C4-2B (cell line): Measurements from ENCODE around the gene FYCO1.

ENCODE experiments used
- H3K27ac ChIP-seq: fragments of 450-650 bp; 2 replicates; pipeline ENCODE4 v1.5.1; 2017
- CTCF ChIP-seq: fragments of 450-650 bp; conservative IDR thresholded peaks from 2 replicates; pipeline ENCODE4 v1.5.1; 2017; ENCODE audit warnings: mild to moderate bottlenecking
- ZFX ChIP-seq: fragments of 450-650 bp; IDR thresholded peaks from 2 replicates; pipeline ENCODE4 v1.6.1; 2017

The FYCO1 gene

GRCh38 chr3:46021516-46021915 lies 25.9 kb upstream of the FYCO1 start:
- H3K27ac ChIP-seq, result no peak overlapping the region
- no peak for TF ChIP-seq CTCF
- TF ChIP-seq ZFX, result no peak

DNA sequence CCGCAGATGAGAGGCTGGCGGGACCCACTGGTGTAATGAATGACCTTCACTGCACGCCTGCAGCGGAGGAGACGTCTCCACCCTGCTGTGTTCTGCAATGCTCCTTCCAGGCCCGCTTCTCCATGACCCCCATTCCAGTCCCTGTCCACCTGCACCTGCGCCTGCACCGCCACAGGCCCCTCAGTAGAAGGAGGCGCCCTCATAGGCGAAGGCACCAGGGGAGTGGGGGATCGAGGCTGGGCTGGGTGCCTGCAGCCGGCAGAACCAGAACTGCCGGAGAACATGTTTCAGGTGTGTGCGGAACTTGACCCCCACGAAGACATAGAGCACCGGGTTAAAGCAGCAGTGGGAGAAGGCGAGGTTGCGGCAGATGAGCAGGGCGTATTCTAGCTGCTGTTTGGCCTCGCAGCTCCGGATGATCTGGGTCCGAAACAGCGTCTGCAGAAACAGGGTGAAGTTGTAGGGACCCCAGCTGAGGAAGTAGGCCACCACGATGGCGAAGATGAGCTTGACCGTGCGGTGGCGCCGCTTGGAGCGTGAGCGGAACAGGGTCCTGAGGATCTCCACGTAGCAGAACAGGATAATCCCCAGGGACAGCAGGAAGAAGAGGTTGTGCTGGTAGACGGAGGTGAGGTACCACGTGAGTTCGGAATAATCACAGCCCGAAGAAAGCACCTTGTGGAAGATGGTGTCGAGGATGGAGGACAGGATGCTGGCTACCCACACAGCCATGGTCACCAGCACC lies 25.3 kb upstream of the FYCO1 start:
- no peak overlapping the region for H3K27ac ChIP-seq
- no peak for TF ChIP-seq ZFX
- TF ChIP-seq CTCF, result no peak

DNA sequence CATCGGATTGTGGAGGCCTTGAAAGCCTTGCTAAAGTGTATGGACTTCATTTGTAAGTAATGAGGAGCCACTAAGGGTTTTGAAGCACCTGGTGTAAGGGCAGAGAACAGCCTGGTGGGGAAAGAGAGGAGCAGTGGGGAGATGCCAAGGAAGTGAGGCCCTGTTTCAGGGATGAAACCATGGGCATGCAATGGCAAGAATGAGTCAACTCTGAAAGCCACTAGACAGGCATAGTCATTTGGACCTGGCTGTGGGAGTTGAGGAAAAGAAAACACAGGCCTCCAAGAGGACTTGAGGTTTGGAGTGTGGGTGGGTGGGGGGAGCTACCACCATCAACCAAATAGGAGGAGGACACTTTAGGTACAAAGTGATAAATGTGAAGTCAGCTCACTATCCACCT lies 24.1 kb upstream of the FYCO1 start:
- TF ChIP-seq CTCF (no peak), ZFX (no peak)
- H3K27ac ChIP-seq, result no peak overlapping the region

DNA sequence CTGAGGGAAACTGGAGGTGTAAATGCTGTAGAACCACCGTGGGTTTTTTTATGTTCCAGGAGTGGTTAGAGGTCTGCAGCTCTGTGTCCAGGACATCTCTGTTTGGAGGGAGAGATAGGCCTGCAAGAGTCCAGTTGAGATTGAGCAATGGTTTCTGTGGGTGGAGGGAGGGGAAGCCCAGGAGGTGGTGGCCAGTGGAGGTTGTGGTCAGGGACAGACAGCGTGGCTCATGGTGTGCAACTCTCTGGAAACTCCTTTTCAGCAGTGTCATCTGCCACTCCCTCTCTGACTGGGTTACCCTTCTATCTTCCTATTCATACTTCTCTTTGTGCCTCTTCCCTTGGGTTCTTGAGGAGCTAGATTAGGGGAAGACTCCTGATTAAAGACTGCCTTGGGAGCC lies 22.1 kb upstream of the FYCO1 start:
- H3K27ac ChIP-seq, result no peak overlapping the region
- TF ChIP-seq ZFX (no peak), CTCF (no peak)

DNA sequence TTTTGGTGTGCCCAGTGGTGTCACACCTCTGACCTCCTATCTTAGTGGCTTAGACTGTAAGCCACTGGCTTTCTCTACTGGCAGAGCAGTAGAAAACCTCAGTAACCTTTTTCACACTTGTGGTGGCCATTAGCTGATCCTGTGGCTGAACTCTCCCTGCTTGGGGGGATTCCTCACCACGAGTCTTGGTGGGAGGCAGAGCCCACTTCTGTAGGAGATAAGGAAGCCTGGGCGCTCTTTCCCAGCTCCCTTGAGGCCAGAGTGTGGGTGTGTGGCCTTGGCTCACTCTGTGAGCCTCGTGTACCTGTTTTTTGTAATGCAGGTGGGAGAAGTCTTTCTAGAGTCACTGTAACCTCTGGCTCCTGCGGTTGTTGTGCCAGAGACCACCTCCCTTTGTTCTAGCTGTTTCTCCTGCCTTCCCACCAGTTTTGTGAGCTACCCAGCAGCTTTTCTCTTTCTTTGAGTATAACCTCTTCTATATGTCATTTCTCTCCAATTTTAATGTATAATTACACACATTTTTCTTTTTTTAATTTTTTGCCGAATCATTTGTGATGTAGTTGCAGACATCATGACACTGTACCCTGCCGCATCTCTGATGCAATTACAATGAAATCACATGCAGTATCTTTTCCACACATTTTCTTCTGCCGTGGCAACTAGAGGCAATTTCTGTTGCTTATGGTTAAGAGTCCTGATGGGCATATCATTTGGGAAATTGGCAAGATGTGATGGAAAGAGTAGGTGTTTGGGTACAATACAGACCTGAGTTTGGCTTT lies 17.9 kb upstream of the FYCO1 start:
- TF ChIP-seq CTCF, result no peak
- TF ChIP-seq ZFX, result no peak

DNA sequence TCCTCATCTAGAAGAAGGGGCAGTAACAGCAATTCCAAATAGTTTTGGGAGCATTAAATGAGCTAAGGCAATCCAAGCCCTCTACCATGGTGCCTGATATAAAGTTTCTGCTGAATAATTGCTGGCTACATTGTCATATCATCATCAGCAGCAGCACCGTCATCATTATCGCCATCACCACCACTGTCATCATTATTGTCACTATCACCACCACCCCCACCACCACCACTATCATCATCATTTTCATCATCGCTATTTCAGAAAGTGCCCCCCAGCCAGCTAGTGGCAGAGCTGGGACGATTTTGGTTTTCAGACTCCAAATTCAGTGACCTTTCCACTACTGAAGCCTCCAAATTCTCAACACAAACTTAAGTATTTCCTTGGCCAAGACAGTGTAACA lies 16.6 kb upstream of the FYCO1 start:
- TF ChIP-seq CTCF, result no peak
- TF ChIP-seq ZFX, result no peak
- no peak overlapping the region for H3K27ac ChIP-seq

More for the DNA sequence above, 17.9 kb upstream of the FYCO1 start:
- H3K27ac ChIP-seq, result no peak overlapping the region

DNA sequence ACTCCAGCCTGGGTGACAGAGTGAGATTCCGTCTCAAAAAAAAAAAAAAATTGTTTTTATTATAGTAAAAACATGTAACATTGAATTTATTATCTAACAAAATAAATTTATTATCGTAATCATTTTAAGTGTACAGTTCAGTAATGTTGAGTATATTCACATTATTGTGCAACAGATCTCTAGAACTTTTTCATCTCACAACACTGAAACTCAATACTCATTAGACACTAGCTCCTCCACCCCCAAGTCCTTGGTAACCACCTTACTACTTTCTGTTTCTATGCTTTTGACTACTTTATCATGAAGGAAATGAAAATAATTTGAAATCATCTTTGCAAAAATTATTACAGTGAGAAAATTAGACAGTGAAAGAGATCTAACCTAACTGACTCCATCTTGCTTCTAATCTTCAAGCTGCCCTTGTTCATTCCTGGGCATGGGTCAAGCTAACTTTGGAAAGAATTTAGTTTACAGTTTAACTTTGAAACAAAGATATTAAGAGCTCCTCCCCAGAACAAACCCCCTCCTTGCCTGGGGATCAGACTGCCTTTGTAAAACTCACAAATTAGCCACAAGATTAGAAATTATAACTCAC lies 15.0 kb upstream of the FYCO1 start:
- TF ChIP-seq CTCF (no peak), ZFX (no peak)
- H3K27ac ChIP-seq, result no peak overlapping the region
